GM19397 (cell line): ENCODE results near the gene CFAP74.

Experiments used
- ATAC-seq: cut with Tn5 transposase; IDR thresholded peaks from one replicate; pipeline ENCODE4 v1.9.1; 2021; ENCODE audit warnings: mild to moderate bottlenecking, moderate library complexity; ENCODE audit not compliant: unreplicated experiment

Gene CFAP74

GRCh38 chr1:1883092-1883873 lies 120.3 kb downstream of the CFAP74 start:
- no peak for ATAC-seq

DNA sequence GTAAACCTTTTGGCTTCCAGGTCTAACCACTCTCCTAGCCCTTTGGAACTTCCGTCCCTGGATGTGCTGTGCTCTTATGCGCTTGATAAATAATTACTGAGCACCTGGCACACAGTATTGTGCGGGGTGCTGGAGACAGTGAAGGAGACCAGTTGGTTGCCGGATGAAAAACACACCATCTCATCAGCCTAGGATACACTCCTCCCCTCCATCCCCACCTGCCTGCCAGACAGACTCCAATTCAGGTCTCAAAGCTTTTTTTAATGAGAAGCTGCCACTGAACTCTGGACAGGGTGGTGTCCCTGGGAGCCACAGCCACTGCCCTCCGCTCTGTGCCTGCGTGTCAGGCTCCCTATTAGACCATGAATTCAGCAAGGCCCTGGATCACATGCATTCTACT lies 121.9 kb downstream of the CFAP74 start:
- ATAC-seq: no peak

GRCh38 chr1:1880617-1881312 lies 122.8 kb downstream of the CFAP74 start:
- ATAC-seq: no peak

GRCh38 chr1:1879942-1880341 lies 123.6 kb downstream of the CFAP74 start:
- no peak for ATAC-seq

DNA sequence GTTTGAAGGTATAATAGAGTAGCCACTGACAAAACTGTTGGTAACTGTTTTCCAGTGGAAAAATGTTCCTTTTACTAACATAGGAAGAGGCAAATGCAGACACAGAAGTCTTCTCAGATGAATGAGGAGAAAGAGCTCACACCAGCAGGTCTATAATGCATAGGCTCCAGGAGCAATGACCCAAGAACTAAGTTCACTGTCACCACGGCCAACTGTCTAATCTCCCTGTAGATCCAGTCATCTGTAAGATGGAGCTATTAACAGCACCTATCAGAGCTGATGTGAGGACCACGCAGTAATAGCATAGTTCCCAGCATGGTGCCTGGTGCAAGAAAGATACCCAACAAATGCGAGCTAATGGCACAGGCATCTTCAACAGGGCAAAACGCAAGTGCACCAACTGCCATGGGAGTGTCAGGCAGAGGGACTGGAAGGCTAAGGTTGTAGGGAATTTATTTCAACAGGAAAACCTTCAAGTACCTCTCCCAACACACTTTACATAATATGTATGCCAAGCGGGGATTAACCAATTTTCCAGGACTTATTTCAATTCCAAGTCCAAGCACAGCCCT lies 125.6 kb downstream of the CFAP74 start:
- ATAC-seq: no peak

DNA sequence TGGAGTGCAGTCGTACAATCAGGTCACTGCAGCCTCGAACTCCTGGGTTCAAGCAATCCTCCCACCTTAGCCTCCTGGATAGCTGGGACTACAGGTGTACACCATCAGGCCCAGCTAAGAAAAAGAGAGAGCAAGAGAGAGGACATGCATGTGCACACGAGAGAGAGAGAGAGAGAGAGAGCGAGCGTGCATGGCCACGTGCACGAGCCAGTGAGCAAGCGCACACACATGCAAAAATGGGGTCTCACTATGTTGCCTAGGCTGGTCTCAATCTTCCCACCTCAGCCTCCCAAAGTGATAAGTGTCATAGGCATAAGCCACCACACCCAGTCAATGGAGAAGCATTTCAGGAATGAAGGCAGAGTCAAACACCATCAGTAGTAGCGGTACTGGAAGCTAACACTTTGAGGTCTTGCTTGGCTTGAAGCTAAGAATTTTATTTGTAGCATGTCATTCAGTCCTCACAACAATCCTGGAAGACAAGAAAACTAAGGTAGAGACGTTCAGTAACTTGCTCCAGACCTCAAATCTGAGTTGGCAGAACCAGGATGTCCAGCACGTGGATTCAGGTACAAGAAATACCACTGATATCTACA lies 127.2 kb downstream of the CFAP74 start:
- no peak for ATAC-seq

DNA sequence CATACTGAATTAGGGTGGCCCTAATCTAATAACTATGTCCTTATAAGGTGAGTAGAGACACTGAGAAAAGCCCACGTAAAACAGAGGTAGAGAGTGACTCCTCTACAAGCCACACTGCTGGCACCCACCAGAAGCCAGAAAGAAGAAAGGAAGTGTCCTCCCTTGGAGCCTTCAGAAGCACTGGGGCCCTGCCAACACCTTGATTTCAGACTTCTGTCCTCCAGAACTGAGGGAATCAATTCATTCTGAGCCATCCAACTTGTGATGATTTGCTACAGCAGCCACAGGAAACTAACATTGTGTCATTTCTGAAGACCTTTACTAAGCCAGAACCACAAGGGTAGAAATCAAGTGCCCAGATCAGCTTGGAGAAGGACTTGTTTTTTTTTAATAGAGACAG lies 127.7 kb downstream of the CFAP74 start:
- no peak for ATAC-seq

- no peak for ATAC-seq
Measured at GRCh38 chr1:1874901-1875300, 128.7 kb downstream of the CFAP74 start.

DNA sequence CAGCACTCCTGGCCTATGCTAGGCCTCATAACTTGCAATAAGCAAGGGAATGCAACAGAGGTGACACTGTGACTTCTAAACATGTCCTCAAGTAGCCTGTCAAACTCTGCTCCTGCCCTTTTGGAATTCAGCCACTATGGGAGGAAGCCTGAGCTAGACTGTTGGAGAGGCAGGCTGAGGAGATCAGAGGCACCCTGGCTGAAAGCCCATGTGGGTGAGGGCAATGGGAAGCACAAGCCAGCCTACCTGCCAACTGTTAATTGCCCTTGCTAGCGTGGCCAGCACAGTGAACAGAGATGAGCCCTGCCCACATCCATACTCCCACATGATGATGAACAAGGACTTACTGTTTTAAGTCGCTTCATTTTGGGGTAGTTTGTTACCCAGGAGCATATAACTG lies 130.4 kb downstream of the CFAP74 start:
- ATAC-seq: no peak

DNA sequence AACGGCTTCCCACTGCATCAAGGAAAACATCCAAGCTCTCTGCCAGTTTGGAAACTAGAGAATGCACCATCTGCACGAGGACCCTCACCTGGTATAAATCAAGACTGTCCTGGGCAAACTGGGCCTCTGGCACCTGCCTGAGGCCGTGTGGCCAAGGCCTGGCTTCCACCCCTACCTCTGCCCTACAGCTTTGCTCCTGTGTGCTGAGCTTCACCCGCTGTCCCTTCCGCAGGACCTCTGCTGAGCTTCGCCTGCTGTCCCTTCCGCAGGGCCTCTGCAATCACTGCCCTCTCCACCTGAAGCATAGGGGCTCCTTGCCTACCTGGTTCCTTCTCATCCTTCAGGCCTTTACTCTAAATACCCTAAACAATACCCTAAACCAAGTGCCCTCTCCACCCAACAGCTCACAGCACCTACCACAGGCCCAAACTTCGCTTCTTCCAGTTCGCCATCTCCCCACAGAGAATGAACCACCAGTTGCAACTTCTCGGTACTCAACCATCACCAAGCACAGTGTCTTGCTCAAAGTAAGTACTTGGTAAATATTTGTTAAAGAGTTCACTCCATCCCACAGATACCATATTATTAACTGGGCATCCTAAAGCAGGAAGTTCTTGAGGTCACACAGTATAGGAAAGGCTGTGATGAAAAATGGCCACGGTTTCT lies 131.1 kb downstream of the CFAP74 start:
- ATAC-seq: no peak
